ENCODE measurements around the gene VAT1.

Gene VAT1

GRCh38 chr17:43040655-43041054 lies 18.5 kb upstream of the VAT1 start:
- Histone ChIP-seq H3K4me2 (ENCODE audit: low read length, poor library complexity, severe bottlenecking) (no peak overlapping the region), H3K14ac (ENCODE audit: low read length in 2 of 2) (no peak overlapping the region), H3K18ac (ENCODE audit: low read depth in 1 of 2, low read length in 2 of 2) (no peak overlapping the region), H3K9ac (ENCODE audit: low read length) (no peak overlapping the region), H3K9me3 (ENCODE audit: control insufficient read depth, low read length) (no peaks in the 10 kb centered on the region), H3K36me3 (ENCODE audit: control insufficient read depth in 1 of 2, insufficient read depth in 2 of 2, low read depth in 1 of 2, low read length in 2 of 2) (no peaks in the 10 kb centered on the region), H2BK5ac (ENCODE audit: low read depth, low read length, poor library complexity, severe bottlenecking) (no peak overlapping the region), H2AFZ (ENCODE audit: low read depth, low read length) (no peak overlapping the region), H2BK12ac (ENCODE audit: low read length in 2 of 2) (no peak overlapping the region), H3K23ac (ENCODE audit: low read length in 2 of 2) (no peak overlapping the region), H3K27me3 (ENCODE audit: control insufficient read depth in 1 of 2, insufficient read depth in 1 of 2, low read length in 2 of 2) (no peaks in the 10 kb centered on the region), H3K4ac (ENCODE audit: low read depth in 1 of 2, low read length in 2 of 2) (no peak overlapping the region), H4K91ac (ENCODE audit: low read length) (no peak overlapping the region), H3K27ac (ENCODE audit: low read length, poor library complexity, severe bottlenecking) (no peak overlapping the region), H3K4me3 (ENCODE audit: insufficient read depth in 1 of 2, low read depth in 1 of 2, low read length in 2 of 2) (no peak overlapping the region), H4K8ac (ENCODE audit: low read length) (no peak overlapping the region), H2BK120ac (ENCODE audit: low read depth, low read length) (no peak overlapping the region), H3K4me1 (ENCODE audit: control insufficient read depth, insufficient read depth, low read depth, low read length) (peaks cover 7% of the 10 kb centered on the region), H2AK5ac (ENCODE audit: low read length, severe bottlenecking) (no peak overlapping the region), H3K79me1 (replicated peaks; ENCODE audit: low read length, poor library complexity, severe bottlenecking) (no peaks in the 10 kb centered on the region), H2BK15ac (ENCODE audit: low read depth, poor library complexity, severe bottlenecking) (no peak overlapping the region)
- no peak for DNase-seq
- WGBS: 100% methylated on average over 1 of the region's 2 CpGs

GRCh38 chr17:43039646-43040045 lies 17.5 kb upstream of the VAT1 start:
- H2BK120ac ChIP-seq (ENCODE audit: low read depth, low read length): no peak overlapping the region
- no peaks in the 10 kb centered on the region for H3K36me3 ChIP-seq (ENCODE audit: control insufficient read depth in 1 of 2, insufficient read depth in 2 of 2, low read depth in 1 of 2, low read length in 2 of 2)
- WGBS: 89% methylated on average over 2 of the region's 2 CpGs
- no peak overlapping the region for H2BK5ac ChIP-seq (ENCODE audit: low read depth, low read length, poor library complexity, severe bottlenecking)
- no peak overlapping the region for H3K27ac ChIP-seq (ENCODE audit: low read length, poor library complexity, severe bottlenecking)
- H3K79me1 ChIP-seq (replicated peaks; ENCODE audit: low read length, poor library complexity, severe bottlenecking): no peaks in the 10 kb centered on the region
- no peak overlapping the region for H2AK5ac ChIP-seq (ENCODE audit: low read length, severe bottlenecking)
- no peak overlapping the region for H3K14ac ChIP-seq (ENCODE audit: low read length in 2 of 2)
- no peak overlapping the region for H2AFZ ChIP-seq (ENCODE audit: low read depth, low read length)
- DNase-seq: no peak
- no peak overlapping the region for H3K4me3 ChIP-seq (ENCODE audit: insufficient read depth in 1 of 2, low read depth in 1 of 2, low read length in 2 of 2)
- H4K91ac ChIP-seq (ENCODE audit: low read length): no peak overlapping the region
- peaks cover 7% of the 10 kb centered on the region for H3K4me1 ChIP-seq (ENCODE audit: control insufficient read depth, insufficient read depth, low read depth, low read length)
- no peaks in the 10 kb centered on the region for H3K9me3 ChIP-seq (ENCODE audit: control insufficient read depth, low read length)
- no peak overlapping the region for H3K4ac ChIP-seq (ENCODE audit: low read depth in 1 of 2, low read length in 2 of 2)
- H3K9ac ChIP-seq (ENCODE audit: low read length): no peak overlapping the region
- no peak overlapping the region for H3K18ac ChIP-seq (ENCODE audit: low read depth in 1 of 2, low read length in 2 of 2)
- H4K8ac ChIP-seq (ENCODE audit: low read length): no peak overlapping the region
- H3K4me2 ChIP-seq (ENCODE audit: low read length, poor library complexity, severe bottlenecking): no peak overlapping the region
- H3K23ac ChIP-seq (ENCODE audit: low read length in 2 of 2): no peak overlapping the region
- H2BK12ac ChIP-seq (ENCODE audit: low read length in 2 of 2): no peak overlapping the region
- H3K27me3 ChIP-seq (ENCODE audit: control insufficient read depth in 1 of 2, insufficient read depth in 1 of 2, low read length in 2 of 2): no peaks in the 10 kb centered on the region
- no peak overlapping the region for H2BK15ac ChIP-seq (ENCODE audit: low read depth, poor library complexity, severe bottlenecking)

- H4K8ac ChIP-seq (ENCODE audit: low read length): no peak overlapping the region
- H3K36me3 ChIP-seq (ENCODE audit: control insufficient read depth in 1 of 2, insufficient read depth in 2 of 2, low read depth in 1 of 2, low read length in 2 of 2): no peaks in the 10 kb centered on the region
- H3K4me2 ChIP-seq (ENCODE audit: low read length, poor library complexity, severe bottlenecking): no peak overlapping the region
- whole genome bisulfite sequencing: 85% methylated on average over 3 of the region's 3 CpGs
- H3K9me3 ChIP-seq (ENCODE audit: control insufficient read depth, low read length): no peaks in the 10 kb centered on the region
- no peak overlapping the region for H2BK12ac ChIP-seq (ENCODE audit: low read length in 2 of 2)
- no peak overlapping the region for H2BK120ac ChIP-seq (ENCODE audit: low read depth, low read length)
- H3K9ac ChIP-seq (ENCODE audit: low read length): no peak overlapping the region
- peaks cover 4% of the 10 kb centered on the region for H3K4me1 ChIP-seq (ENCODE audit: control insufficient read depth, insufficient read depth, low read depth, low read length)
- no peaks in the 10 kb centered on the region for H3K79me1 ChIP-seq (replicated peaks; ENCODE audit: low read length, poor library complexity, severe bottlenecking)
- no peak overlapping the region for H3K23ac ChIP-seq (ENCODE audit: low read length in 2 of 2)
- no peak overlapping the region for H4K91ac ChIP-seq (ENCODE audit: low read length)
- no peak overlapping the region for H3K4me3 ChIP-seq (ENCODE audit: insufficient read depth in 1 of 2, low read depth in 1 of 2, low read length in 2 of 2)
- no peak overlapping the region for H3K4ac ChIP-seq (ENCODE audit: low read depth in 1 of 2, low read length in 2 of 2)
- DNase-seq: no peak
- H2BK15ac ChIP-seq (ENCODE audit: low read depth, poor library complexity, severe bottlenecking): no peak overlapping the region
- no peak overlapping the region for H2AFZ ChIP-seq (ENCODE audit: low read depth, low read length)
- H3K14ac ChIP-seq (ENCODE audit: low read length in 2 of 2): no peak overlapping the region
- H3K27me3 ChIP-seq (ENCODE audit: control insufficient read depth in 1 of 2, insufficient read depth in 1 of 2, low read length in 2 of 2): peaks cover 0 to 4% of the 10 kb centered on the region in 2 experiments
- no peak overlapping the region for H3K18ac ChIP-seq (ENCODE audit: low read depth in 1 of 2, low read length in 2 of 2)
- H3K27ac ChIP-seq (ENCODE audit: low read length, poor library complexity, severe bottlenecking): no peak overlapping the region
- H2AK5ac ChIP-seq (ENCODE audit: low read length, severe bottlenecking): no peak overlapping the region
- no peak overlapping the region for H2BK5ac ChIP-seq (ENCODE audit: low read depth, low read length, poor library complexity, severe bottlenecking)
These were observed 12.7 kb upstream of the VAT1 start for GRCh38 chr17:43034894-43035293.

- WGBS: 43% methylated on average over 5 of the region's 12 CpGs
- no peak overlapping the region for H3K4me2 ChIP-seq (ENCODE audit: low read length, poor library complexity, severe bottlenecking)
- H4K8ac ChIP-seq (ENCODE audit: low read length): peak overlapping the region; percentile 64
- DNase-seq: no peak
- no peak overlapping the region for H3K4ac ChIP-seq (ENCODE audit: low read depth in 1 of 2, low read length in 2 of 2)
- no peaks in the 10 kb centered on the region for H3K9me3 ChIP-seq (ENCODE audit: control insufficient read depth, low read length)
- H2BK12ac ChIP-seq (ENCODE audit: low read length in 2 of 2): no peak overlapping the region
- H3K23ac ChIP-seq (ENCODE audit: low read length in 2 of 2): no peak overlapping the region
- no peak overlapping the region for H2BK15ac ChIP-seq (ENCODE audit: low read depth, poor library complexity, severe bottlenecking)
- H2AFZ ChIP-seq (ENCODE audit: low read depth, low read length): no peak overlapping the region
- peak overlapping the region in 1 of 2 experiments; percentile 52 for H3K18ac ChIP-seq (ENCODE audit: low read depth in 1 of 2, low read length in 2 of 2)
- H3K4me1 ChIP-seq (ENCODE audit: control insufficient read depth, insufficient read depth, low read depth, low read length): peaks cover 4% of the 10 kb centered on the region
- H3K9ac ChIP-seq (ENCODE audit: low read length): no peak overlapping the region
- H4K91ac ChIP-seq (ENCODE audit: low read length): peak overlapping the region; percentile 28
- no peak overlapping the region for H3K4me3 ChIP-seq (ENCODE audit: insufficient read depth in 1 of 2, low read depth in 1 of 2, low read length in 2 of 2)
- peak overlapping the region in 1 of 2 experiments; percentile 11 for H3K14ac ChIP-seq (ENCODE audit: low read length in 2 of 2)
- H3K27ac ChIP-seq (ENCODE audit: low read length, poor library complexity, severe bottlenecking): no peak overlapping the region
- H3K27me3 ChIP-seq (ENCODE audit: control insufficient read depth in 1 of 2, insufficient read depth in 1 of 2, low read length in 2 of 2): peaks cover 0 to 4% of the 10 kb centered on the region in 2 experiments
- no peaks in the 10 kb centered on the region for H3K36me3 ChIP-seq (ENCODE audit: control insufficient read depth in 1 of 2, insufficient read depth in 2 of 2, low read depth in 1 of 2, low read length in 2 of 2)
- no peaks in the 10 kb centered on the region for H3K79me1 ChIP-seq (replicated peaks; ENCODE audit: low read length, poor library complexity, severe bottlenecking)
- no peak overlapping the region for H2BK120ac ChIP-seq (ENCODE audit: low read depth, low read length)
- no peak overlapping the region for H2AK5ac ChIP-seq (ENCODE audit: low read length, severe bottlenecking)
- no peak overlapping the region for H2BK5ac ChIP-seq (ENCODE audit: low read depth, low read length, poor library complexity, severe bottlenecking)
These were observed 12.0 kb upstream of the VAT1 start for GRCh38 chr17:43033948-43034881.
